Panc1 (cell line): Measurements from ENCODE around the gene PTPRF.

ENCODE experiments used
- CTCF ChIP-seq: fragments of 450-650 bp; IDR thresholded peaks from 2 replicates; pipeline ENCODE4 v1.5.1; 2017; ENCODE audit warnings: mild to moderate bottlenecking
- POLR2AphosphoS5 ChIP-seq: IDR thresholded peaks from 2 replicates; pipeline ENCODE4 v1.6.1; 2012; ENCODE audit warnings: mild to moderate bottlenecking, low read depth, low read length, moderate library complexity
- REST ChIP-seq, 2 experiments: IDR thresholded peaks; 2 replicates each; pipeline ENCODE4 v1.6.1; 2011 to 2012; ENCODE audit warnings: low read depth in 2 of 2, control low read depth in 1 of 2, low read length in 1 of 2, mild to moderate bottlenecking in 1 of 2, moderate library complexity in 1 of 2; ENCODE audit not compliant: insufficient read depth in 1 of 2
- SIN3A ChIP-seq: IDR thresholded peaks from 2 replicates; pipeline ENCODE4 v1.6.1; 2012; ENCODE audit warnings: low read depth, mild to moderate bottlenecking, low read length, moderate library complexity, borderline replicate concordance; ENCODE audit not compliant: insufficient read depth

- TF ChIP-seq POLR2AphosphoS5 = no peak
- TF ChIP-seq SIN3A = no peak
- TF ChIP-seq CTCF = no peak
- TF ChIP-seq REST (IDR thresholded peaks at IDR 0.05; ENCODE audit: insufficient read depth in 1 of 2, low read depth in 2 of 2, low read length in 1 of 2) = no peak
These were observed 135.9 kb downstream of the PTPRF start for GRCh38 chr1:43666608-43667007.
